Fibroblast of mammary gland (primary cell): ENCODE results near the gene CCDC85C.

ENCODE experiments used
- DNase-seq: peaks from one replicate; pipeline ENCODE4 v3.0.0-alpha.2; 2010; ENCODE audit warnings: low read depth
- H3K4me3 ChIP-seq: 2 replicates; pipeline ENCODE4 v1.5.1; 2011; ENCODE audit warnings: low read depth, mild to moderate bottlenecking, low read length, moderate library complexity; ENCODE audit not compliant: control insufficient read depth
- TF ChIP-seq, protein P1 (sequence below): conservative IDR thresholded peaks from 2 replicates; pipeline ENCODE4 v1.5.1; 2011; ENCODE audit warnings: low read depth, low read length, inconsistent platforms; ENCODE audit not compliant: control insufficient read depth, insufficient read depth

The CCDC85C gene

DNA sequence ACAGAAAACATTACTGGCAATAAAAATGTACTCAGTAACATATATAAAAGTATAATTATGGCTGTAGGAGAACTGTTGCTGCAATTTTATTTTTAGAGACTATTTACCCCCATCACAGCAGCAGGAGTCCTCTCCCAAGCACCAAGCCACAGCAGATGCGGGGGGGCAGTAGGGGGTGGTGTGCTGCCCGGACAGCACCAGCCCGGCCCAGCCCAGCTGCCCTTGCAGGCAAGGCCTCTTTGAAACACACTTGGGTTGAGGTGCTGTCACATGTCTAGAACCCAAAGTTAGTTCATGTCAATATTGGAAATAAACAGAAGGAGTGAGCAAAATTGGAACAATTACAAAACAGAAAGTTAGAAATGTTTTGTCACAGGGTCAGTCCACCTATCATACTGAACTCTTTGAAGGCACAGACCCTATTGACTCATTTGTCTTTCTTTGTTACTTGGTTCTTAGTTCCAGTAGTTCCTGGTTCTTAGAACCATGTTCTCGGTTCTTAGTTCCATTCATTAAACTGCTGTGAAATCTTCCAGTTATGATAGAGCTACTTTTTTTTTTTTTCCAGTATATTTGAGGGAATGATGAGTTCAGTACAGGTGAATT is 100.1 kb downstream of the CCDC85C start:
- no peak overlapping the region for H3K4me3 ChIP-seq
- TF ChIP-seq, protein P1, sequence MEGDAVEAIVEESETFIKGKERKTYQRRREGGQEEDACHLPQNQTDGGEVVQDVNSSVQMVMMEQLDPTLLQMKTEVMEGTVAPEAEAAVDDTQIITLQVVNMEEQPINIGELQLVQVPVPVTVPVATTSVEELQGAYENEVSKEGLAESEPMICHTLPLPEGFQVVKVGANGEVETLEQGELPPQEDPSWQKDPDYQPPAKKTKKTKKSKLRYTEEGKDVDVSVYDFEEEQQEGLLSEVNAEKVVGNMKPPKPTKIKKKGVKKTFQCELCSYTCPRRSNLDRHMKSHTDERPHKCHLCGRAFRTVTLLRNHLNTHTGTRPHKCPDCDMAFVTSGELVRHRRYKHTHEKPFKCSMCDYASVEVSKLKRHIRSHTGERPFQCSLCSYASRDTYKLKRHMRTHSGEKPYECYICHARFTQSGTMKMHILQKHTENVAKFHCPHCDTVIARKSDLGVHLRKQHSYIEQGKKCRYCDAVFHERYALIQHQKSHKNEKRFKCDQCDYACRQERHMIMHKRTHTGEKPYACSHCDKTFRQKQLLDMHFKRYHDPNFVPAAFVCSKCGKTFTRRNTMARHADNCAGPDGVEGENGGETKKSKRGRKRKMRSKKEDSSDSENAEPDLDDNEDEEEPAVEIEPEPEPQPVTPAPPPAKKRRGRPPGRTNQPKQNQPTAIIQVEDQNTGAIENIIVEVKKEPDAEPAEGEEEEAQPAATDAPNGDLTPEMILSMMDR, result no peak
- no peak for DNase-seq

DNA sequence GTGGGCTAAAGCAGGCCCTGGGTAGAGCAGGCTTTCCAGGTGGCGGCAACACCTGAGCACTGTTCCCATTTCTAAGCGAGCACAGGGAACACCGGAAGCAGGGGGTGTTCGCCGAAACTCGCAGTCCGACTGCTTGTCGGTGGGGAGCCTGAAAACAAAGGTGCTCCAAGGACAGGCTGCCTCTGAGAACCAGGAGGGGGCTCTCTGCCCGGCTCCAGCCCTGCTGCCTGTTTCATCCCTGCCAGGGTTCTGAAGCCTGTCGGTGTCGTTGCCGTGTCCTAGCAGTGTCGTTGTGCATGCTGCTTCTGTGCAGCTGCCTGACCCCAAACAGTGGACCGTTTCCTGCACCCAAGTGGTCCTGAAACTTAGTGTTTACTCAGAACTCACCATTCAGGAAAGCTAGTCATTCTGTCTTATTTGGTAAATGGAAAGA is 101.0 kb downstream of the CCDC85C start:
- TF ChIP-seq, protein P1, result no peak
- H3K4me3 ChIP-seq, result no peak overlapping the region
- no peak for DNase-seq

DNA sequence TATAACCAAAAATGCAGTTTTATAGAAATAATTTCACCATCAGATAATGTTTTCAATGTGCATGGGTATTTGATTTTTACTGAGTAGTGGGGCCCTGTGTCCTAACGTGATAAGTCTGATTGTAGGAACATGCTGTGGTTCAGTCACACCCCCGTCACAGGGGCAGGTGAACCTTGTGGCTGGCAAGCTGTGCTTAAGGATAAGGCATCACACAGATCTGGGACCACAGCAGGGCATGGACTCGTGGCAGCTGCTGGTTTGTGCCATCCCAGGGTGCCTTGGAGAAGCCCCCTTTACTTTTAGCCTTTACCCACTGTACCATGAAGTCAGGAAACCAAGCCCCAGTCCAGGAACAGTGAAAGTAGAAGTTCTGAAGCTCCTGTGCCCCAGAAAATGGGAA is 106.1 kb downstream of the CCDC85C start:
- TF ChIP-seq, protein P1, result no peak
- no peak for DNase-seq
- no peak overlapping the region for H3K4me3 ChIP-seq

DNA sequence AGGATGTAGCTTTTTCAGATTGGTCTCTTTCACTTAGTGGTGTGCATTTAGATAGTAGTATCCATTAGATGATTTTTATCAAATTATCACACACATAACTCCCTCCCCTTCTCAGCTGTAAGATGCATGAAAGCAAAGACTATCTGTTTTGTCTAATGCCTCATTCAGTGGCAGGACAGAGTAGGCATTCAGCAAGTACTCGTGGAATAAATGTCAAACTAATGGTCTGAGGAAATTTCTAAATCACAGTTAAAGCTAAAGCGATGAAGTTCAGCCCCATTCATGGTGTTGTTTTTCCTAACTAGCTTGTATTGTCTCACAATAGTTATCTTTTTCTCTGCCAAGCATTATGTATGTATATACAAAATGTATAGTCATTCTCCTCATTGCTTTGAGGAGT is 106.7 kb downstream of the CCDC85C start:
- DNase-seq, result no peak
- TF ChIP-seq, protein P1, result no peak
- no peak overlapping the region for H3K4me3 ChIP-seq

DNA sequence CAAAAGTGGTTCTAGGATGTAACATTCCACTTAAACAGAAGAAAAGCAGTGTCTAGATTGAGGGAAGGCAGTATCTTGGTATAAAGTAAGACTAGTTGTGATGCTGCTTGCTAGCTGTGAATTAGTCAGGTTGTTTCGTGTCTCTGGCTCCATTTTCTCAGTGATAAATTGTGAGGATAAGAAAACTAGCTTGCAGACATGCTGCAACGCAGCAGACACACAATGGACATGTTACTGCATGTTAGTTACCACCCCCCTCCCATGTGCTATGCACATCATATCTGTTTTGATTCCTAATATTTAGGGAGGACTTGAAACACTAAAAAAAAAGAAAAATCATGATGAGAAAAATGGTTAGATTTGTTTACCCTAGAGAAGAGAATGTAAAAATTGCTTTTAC is 119.9 kb downstream of the CCDC85C start:
- TF ChIP-seq, protein P1, result no peak
- no peak for DNase-seq
- no peak overlapping the region for H3K4me3 ChIP-seq

DNA sequence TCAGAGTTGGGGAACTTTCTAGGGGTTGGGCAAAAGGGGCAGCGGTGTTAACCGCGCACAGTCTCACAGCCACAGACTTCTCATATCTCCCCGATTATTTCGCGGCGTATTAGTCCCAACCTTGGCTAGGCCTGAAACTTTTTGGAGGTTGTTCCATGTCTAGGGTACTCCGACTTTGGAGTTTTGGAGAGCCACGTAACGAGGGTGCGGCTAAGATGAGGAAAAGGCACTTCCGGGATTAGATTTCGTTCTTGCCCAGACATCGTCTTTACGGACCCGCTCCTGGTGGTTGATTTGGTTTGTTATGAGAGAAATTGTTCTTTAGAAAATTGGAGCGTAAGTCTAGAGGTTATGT is 122.3 kb downstream of the CCDC85C start:
- peak; percentile 33 for DNase-seq
- H3K4me3 ChIP-seq, result peak overlapping the region; percentile 95
- TF ChIP-seq, protein P1, result no peak
